C1 segment of cervical spinal cord (tissue), 14 donors: ENCODE measurements around the gene OSBP2.
A peak's percentile ranks its signal among the peaks of the same experiment; 100 is the strongest.
"Not testable (repeated sequence)": the region's sequence is repeated elsewhere in the genome, so short reads cannot be mapped to it uniquely, and the experiment has no call there.

Source experiments
- DNase-seq, 14 donors: peaks; one replicate each; lab custom pipeline; 2025; lab: John Stamatoyannopoulos, UW

The OSBP2 gene

GRCh38 chr22:30718491-30718890, 23.8 kb downstream of the OSBP2 start:
- DNase-seq, result no peak

DNA sequence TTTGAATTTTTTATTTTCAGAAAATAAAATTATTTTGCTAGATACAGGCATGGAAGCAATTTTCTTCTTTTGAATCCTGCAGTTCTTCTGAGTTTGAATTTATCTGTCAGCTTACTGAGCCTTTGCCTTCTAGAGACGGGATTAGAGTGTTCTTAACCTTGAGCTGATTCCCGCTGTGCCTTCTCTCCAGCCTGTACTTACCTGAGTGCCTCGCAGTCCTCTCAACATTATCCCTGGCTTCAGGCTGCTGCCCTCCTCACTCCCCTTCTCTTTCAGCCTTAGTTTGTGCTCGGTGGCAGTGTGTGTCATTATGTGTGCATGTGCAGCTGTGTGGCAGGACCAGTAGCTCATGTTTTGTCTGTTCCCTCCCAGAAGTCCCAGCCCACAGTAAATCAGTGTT, 24.3 kb downstream of the OSBP2 start:
- DNase-seq, result no peak

DNA sequence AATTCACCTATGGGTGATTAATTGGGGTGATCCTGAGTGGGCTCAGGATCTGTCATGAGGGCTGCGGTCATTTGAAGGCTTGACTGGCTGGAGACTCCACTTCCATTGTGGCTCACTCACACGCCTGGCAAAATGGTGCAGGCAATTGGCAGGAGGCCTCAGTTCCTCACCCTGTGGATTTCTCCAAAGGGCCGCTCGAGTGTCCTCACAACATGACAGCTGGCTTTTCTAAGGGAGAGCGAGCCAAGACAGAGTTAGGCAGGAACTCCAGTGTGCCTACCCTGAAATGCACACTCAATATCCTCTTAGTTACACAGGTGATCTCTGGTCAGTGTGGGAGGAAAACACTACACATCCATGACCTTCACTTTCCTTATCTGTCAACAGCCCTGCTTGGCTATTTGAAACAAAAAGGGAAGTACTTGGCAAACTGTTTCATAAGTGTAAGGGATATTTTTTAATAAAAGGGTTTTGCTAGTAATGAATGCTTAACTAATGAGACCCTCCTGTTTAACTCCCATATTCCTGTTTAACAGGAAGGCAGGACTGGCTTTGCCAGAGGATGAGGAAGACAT, 25.7 kb downstream of the OSBP2 start:
- no peak for DNase-seq

DNA sequence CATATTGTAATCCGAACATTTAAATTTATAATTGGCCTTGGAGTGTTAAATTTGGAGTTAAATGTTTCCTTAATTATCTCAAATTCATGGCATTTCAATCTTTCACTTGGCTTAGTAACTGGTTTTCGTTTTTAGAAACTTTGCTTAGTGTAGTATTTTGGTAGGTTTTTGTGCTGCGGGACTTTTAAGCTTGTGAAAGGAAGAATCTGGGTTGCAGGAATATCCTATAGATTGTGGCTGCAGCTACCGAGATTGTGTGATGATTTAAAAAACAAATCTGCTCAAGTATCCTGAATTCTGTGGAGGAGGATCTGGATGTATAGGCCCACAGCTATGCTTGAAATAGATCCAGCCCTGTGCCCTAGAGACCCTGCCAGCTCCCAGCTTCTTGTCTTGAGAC, 27.1 kb downstream of the OSBP2 start:
- DNase-seq, result no peak

GRCh38 chr22:30728826-30729225, 34.2 kb downstream of the OSBP2 start:
- no peak for DNase-seq

DNA sequence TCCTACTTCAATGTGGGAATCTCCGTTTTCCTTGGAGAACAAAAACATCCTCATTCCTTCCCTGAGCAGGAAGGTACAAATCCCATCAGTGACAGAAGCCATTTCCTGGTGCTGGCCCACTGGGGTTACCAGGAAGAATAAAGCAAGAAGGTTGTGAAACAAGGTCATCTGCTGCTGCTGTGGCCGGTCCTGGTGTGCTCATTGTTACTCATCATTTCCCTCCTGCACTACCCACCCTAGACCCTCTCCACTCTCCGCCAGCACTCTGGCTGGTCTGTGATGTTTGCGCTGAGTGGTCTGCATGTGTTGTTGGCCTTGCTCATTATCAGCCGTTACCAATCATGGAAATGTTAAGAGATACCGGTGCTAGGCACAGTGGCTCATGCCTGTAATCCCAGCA, 37.0 kb downstream of the OSBP2 start:
- DNase-seq, result no peak

GRCh38 chr22:30732426-30732825, 37.8 kb downstream of the OSBP2 start:
- DNase-seq, result no peak

- DNase-seq, result no peak
These were observed 38.5 kb downstream of the OSBP2 start for GRCh38 chr22:30733181-30733631.

- not testable (repeated sequence) for DNase-seq
These were observed 45.3 kb downstream of the OSBP2 start for GRCh38 chr22:30740007-30740406.

- DNase-seq, result not testable (repeated sequence)
These were observed 45.8 kb downstream of the OSBP2 start for GRCh38 chr22:30740511-30740910.

DNA sequence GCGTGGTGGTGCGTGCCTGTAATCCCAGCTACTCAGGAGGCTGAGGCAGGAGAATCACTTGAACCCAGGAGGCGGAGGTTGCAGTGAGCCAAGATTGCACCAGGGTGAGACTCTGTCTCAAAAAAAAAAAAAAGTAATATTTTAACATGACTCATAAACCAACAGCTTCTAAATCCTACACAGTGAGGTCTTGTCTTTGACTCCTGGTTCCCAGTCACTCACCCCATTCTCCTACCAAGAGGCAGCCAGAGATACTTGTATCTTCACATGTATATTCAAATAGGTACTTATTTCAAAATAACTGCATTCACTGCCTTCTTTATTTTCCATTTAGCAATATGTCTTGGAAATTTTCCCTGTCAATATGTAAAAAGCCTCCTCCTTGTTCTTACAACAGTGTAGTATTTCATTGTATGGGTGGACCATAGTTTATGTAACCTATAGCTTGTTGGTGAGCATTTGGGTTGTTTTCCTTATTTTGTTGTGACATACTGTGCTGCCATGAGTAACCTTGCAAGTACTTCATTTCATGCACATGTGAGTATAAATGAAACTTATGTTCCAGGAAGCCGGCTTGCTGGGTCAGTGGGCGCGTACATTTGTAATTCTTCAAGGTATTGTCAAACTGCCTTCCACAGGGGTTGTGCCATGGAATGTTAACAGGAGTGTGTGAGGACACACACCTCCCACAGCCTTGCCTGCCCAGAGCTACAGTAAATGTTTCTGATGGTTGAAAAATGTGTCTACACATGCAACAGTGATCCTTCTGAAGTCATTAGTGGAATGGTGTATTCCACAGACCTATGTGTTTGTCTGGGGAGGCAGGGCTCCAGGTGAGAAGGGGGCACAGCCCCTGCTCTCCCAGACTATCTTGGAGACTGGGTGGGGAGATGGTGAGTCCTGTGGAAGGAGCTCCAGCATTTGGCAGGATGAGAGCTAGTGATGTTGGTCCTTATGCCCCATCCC, 47.9 kb downstream of the OSBP2 start:
- no peak for DNase-seq

DNA sequence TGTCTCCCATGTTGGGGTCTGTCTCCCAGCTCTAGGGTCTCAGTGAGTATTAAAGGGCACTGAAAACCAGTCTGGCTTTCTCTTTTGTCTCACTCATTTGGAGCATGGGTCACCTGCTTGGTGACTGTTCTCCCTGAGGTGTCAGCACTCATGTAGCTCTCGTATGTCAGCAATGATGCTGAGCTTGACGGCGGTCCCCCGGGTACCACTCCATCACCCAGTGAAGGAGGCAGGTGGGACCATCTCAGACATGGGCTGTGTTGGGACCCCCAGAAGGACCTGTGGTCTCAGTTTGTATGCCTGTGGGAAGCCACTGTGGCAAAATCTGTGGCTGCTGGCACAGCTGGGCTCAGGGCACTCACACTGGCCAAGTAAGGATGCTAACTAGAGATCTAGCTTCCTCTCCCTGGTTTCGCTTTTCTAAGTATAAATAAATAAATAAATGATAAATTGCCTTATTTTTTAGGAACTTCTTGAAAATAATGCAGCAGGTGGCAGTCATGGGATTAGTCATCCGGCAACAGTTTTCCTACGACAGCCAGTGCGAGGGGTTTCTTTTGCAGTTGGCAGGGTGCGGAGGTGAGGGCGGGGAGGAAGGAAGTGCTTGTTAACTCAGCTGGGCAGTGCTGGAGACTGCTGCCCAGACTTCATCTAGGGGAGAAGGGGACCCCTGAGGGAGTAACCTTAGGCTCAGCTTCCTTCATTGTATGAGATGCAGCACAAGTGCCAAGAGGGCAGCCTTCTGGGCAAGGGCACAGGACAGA, 48.8 kb downstream of the OSBP2 start:
- DNase-seq, result no peak

- DNase-seq, result no peak
These were observed 49.5 kb downstream of the OSBP2 start for GRCh38 chr22:30744224-30744623.

DNA sequence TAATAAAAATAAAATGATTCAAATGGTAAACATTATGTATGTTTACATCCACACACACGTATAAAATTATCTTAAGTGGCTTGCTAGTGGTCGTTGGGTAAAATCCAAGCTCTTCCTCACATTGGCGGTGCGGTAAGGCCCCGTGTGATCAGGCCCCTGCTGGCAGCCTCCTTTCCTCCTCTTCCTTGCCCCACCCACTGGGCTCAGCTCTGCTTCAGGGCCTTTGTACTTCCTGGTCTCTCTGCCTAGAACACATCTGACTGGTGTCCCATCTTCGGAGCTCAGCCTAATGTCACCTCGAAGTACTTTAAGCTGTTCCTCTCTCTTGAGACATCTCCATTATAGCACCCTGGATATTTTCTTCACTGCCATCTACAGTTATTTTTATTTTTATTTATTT, 52.8 kb downstream of the OSBP2 start:
- DNase-seq, result no peak

DNA sequence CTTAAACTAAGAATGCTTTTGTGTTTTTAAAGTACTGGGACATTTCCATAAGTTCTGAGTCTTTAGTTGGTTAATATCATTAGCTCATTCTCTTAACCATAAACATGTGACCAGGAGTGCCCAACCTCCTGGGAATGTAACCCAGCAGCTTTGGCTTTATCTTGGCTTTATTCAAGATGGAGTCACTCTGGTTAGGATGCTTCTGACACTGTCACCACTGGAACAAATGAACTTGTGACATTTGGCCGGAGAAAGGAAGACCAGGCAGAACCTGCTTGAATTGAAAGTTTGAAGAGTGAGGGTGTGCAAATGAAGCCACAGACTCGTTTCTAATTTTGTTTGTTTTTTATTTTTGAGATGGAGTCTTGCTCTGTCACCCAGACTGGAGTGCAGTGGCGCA, 54.6 kb downstream of the OSBP2 start:
- no peak for DNase-seq

DNA sequence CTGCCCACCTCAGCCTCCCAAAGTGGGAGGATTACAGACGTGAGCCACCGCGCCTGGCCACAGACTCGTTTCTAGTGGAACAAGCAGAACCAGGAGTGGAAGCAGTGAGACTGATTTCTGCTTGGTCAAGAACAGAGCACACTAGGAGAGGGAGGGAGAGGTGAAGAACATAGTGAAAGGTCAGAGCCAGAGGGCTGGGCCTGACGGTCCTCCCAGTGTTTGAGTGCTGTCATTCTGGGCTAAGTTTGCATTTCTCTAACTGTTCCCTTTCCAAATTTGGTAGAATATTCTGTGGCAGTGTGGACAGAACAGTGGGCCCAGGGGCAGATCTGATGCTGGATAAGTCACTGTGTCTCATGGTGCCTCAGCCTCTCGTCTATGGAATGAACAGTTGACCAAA, 55.2 kb downstream of the OSBP2 start:
- DNase-seq, result no peak

DNA sequence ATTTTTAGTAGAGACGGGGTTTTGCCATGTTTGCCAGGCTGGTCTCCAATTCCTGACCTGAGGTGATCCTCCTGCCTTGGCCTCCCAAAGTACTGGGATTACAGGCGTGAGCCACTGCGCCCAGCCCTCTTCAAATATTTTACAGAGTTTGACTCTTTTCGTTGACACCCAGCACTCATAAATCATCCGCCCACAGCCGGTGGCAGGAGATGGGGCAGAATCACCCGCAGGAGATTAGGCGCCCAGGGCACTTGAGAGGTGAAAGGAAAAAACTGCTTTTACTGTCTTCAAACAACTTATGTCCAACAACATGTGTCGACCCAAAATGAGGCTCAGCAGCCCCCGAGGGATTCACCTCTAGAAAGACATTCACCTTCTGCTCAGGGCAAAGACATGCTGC, 56.9 kb downstream of the OSBP2 start:
- DNase-seq, result no peak

DNA sequence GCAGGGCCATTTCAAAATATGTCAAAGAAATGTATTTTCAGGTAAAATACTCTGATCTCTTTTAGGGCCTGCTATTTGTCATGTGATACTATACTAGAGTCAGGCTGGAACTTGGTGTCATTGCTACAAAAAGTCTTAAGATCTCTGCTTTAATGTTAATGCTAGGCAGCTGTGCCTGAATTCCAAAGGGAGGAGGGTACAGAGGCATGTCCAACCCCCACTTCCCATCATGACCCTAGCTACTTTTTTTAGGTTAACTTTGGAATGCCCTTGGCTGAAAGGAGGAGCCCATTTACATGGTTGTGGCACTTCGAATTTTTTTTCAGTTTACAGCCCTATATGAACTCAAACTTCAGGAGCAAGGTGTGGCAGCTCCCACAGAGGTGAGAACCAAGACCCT, 58.1 kb downstream of the OSBP2 start:
- DNase-seq, result no peak

DNA sequence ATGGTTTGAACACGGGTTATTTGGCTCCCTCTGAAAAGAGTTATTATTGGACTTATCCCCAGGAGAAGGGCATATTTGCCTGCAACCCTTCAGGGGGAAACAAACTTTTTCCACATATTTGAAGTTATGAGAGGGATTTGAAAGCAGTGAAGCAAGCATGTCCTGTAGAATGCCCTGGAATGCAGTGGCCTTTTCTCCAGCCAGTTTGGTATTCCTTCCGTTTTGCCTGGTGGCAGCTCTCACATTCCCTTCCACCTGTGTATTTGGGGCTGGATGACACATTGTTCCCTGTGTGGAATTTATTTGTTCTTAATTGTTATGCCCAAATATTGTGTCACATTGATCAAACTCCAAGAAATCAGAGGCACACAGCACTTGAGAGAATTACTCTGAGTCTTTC, 59.0 kb downstream of the OSBP2 start:
- no peak for DNase-seq

DNA sequence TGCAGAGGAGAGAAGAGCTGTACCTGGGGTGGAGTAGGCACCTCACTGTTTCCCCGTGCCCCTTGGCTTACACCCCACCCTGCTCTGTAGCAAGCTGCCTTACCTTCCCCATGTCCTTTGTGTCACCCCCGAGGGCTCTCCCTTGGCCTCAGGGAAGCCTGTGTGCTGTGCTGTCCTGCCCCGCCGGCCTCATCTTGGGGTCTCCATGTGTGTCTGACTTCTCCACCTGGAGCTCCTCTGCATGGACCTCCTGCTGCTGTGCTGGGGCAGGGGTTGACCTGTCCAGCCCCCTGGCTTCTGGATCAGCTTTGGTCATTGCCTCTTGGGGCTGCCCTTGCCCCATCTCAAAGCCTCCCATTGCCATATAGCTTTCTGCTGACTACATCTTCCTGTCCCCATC, 59.8 kb downstream of the OSBP2 start:
- no peak for DNase-seq

- peak in 8 of 14 donors; percentile 14 to 50 (median 24) for DNase-seq
These were observed 60.5 kb downstream of the OSBP2 start for GRCh38 chr22:30754971-30755758.

DNA sequence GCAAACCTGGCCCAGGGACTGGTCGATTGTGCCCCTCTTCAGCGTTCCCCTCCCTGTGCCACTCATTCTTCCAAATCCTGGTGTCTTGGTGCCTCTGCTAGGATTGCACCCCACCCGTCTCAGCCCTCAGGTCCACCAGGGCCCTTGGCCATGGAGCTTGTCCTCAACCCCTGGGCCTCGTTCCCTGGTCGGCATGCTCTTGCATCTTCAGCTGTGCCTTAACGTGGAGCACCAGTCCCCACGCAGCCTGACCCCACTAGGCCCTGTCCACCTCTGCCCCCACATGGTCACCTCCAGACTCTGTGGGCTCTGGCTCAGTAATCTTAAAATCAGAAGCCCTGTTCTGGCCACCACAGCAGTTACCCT, 61.1 kb downstream of the OSBP2 start:
- DNase-seq, result no peak
